SK-N-SH (cell line): ENCODE measurements around the gene TPD52L1. TPM values are rescaled to one million over a fixed set of nuclear protein-coding genes. Genes with fewer than 3 reads are reported as not detected.

Experiments used
- CTCF ChIA-PET: fragments of 300-600, 350-600 bp; formaldehyde crosslinking; extraction: SDS; loops from one replicate; lab custom pipeline; 2021; lab: Yijun Ruan, JAX
- POLR2A ChIA-PET: fragments of 350-600 bp; sonication (Branson Sonifier 250); formaldehyde crosslinking; extraction: SDS; loops from one replicate; lab custom pipeline; 2020; ENCODE audit warnings: antibody characterized with exemption, inconsistent platforms; lab: Yijun Ruan, JAX
- DNase-seq: peaks from one replicate; pipeline ENCODE4 v3.0.0; 2012
- H2AFZ ChIP-seq: fragments of 200-600 bp; sonication (generic); 2 replicates; pipeline ENCODE4 v1.8.1; 2016; ENCODE audit warnings: antibody characterized with exemption, mild to moderate bottlenecking, low read depth
- H3F3A ChIP-seq: fragments of 200-600 bp; sonication (generic); replicated peaks from 2 replicates; pipeline ENCODE3; 2016; ENCODE audit warnings: antibody characterized with exemption, mild to moderate bottlenecking; ENCODE audit not compliant: insufficient read depth
- H3K27ac ChIP-seq, 2 experiments: fragments of 200-500 bp in 1 of 2; fragments of 200-600 bp in 1 of 2; sonication (Bioruptor generic) in 1 of 2; sonication (generic), shearing (Covaris generic) in 1 of 2; 2 replicates each; pipeline versions ENCODE4 v1.5.1 to v1.6.1; 2014 to 2016; ENCODE audit warnings: low read depth in 2 of 2, inconsistent platforms in 1 of 2, low read length in 1 of 2, mild to moderate bottlenecking in 1 of 2, mixed read lengths in 1 of 2
- H3K27me3 ChIP-seq: fragments of 200-600 bp; sonication (generic), shearing (Covaris generic); 2 replicates; pipeline ENCODE4 v1.6.1; 2016; ENCODE audit warnings: mixed run types; ENCODE audit not compliant: insufficient read depth
- H3K36me3 ChIP-seq, 2 experiments: fragments of 200-500 bp in 1 of 2; fragments of 200-600 bp in 1 of 2; sonication (Bioruptor generic) in 1 of 2; sonication (generic) in 1 of 2; replicated peaks in 1 of 2; 2 replicates each; pipeline versions ENCODE3 to v1.5.1; 2014 to 2016; ENCODE audit warnings: low read length in 1 of 2, mild to moderate bottlenecking in 1 of 2; ENCODE audit not compliant: insufficient read depth in 2 of 2, control insufficient read depth in 1 of 2
- H3K4me1 ChIP-seq, 2 experiments: fragments of 200-500 bp in 1 of 2; fragments of 200-600 bp in 1 of 2; sonication (Bioruptor generic) in 1 of 2; sonication (generic), shearing (Covaris generic) in 1 of 2; 2 replicates each; pipeline versions ENCODE4 v1.5.1 to v1.6.1; 2014 to 2016; ENCODE audit warnings: low read depth in 1 of 2, low read length in 1 of 2, mixed run types in 1 of 2; ENCODE audit not compliant: insufficient read depth in 2 of 2, control insufficient read depth in 1 of 2
- H3K4me2 ChIP-seq: fragments of 200-600 bp; sonication (generic), shearing (Covaris generic); 2 replicates; pipeline ENCODE4 v1.6.1; 2017; ENCODE audit warnings: mixed run types
- H3K4me3 ChIP-seq, 2 experiments: fragments of 200-500 bp in 1 of 2; fragments of 200-600 bp in 1 of 2; sonication (Bioruptor generic) in 1 of 2; sonication (generic), shearing (Covaris generic) in 1 of 2; 2 replicates each; pipeline versions ENCODE4 v1.5.1 to v1.8.1; 2014 to 2016; ENCODE audit warnings: low read depth in 2 of 2, inconsistent platforms in 1 of 2, low read length in 1 of 2, mild to moderate bottlenecking in 1 of 2, mixed read lengths in 1 of 2, moderate library complexity in 1 of 2
- H3K79me2 ChIP-seq: fragments of 200-600 bp; sonication (generic); 2 replicates; pipeline ENCODE4 v1.8.1; 2017; ENCODE audit warnings: mild to moderate bottlenecking; ENCODE audit not compliant: insufficient read depth
- H3K9ac ChIP-seq: fragments of 200-600 bp; sonication (generic); 2 replicates; pipeline ENCODE4 v1.6.1; 2017; ENCODE audit warnings: mixed run types
- H3K9me2 ChIP-seq: fragments of 200-600 bp; sonication (generic); 2 replicates; pipeline ENCODE4 v1.6.1; 2017; ENCODE audit warnings: mixed run types
- H3K9me3 ChIP-seq: fragments of 200-600 bp; sonication (generic); 2 replicates; pipeline ENCODE4 v1.6.1; 2017; ENCODE audit warnings: mixed run types, mild to moderate bottlenecking, moderate library complexity
- H4K20me1 ChIP-seq: fragments of 200-600 bp; sonication (generic); 2 replicates; pipeline ENCODE4 v1.6.1; 2017; ENCODE audit warnings: mild to moderate bottlenecking, mixed run types; ENCODE audit not compliant: insufficient read depth
- CTCF ChIP-seq: fragments of 200-600 bp; sonication (generic); IDR thresholded peaks from 2 replicates; pipeline ENCODE4 v1.6.1; 2017; ENCODE audit warnings: antibody characterized with exemption, mild to moderate bottlenecking, moderate library complexity
- ELF1 ChIP-seq: IDR thresholded peaks from 2 replicates; pipeline ENCODE4 v1.4.0; 2012
- EZH2phosphoT487 ChIP-seq: fragments of 200-600 bp; sonication (generic); IDR thresholded peaks from 2 replicates; pipeline ENCODE4 v1.6.1; 2017; ENCODE audit warnings: low read depth, mixed run types, mild to moderate bottlenecking, antibody characterized with exemption, moderate library complexity, borderline replicate concordance
- FOSL2 ChIP-seq: IDR thresholded peaks from 2 replicates; pipeline ENCODE4 v1.4.0; 2012; ENCODE audit warnings: low read depth, mild to moderate bottlenecking, moderate library complexity, borderline replicate concordance
- FOXJ3 ChIP-seq: sonication (generic); formaldehyde crosslinking; IDR thresholded peaks from 2 replicates; pipeline ENCODE4 v1.5.1; 2020; ENCODE audit warnings: mild to moderate bottlenecking, missing genetic modification reagents
- FOXM1 ChIP-seq: IDR thresholded peaks from 2 replicates; pipeline ENCODE4 v1.4.0; 2012; ENCODE audit warnings: low read depth, mild to moderate bottlenecking
- GATA2 ChIP-seq: sonication (generic); formaldehyde crosslinking; IDR thresholded peaks from 2 replicates; pipeline ENCODE4 v1.5.0; 2020; ENCODE audit warnings: mild to moderate bottlenecking, missing genetic modification reagents
- JUND ChIP-seq: IDR thresholded peaks from 2 replicates; pipeline ENCODE4 v1.4.0; 2012
- MEF2A ChIP-seq: IDR thresholded peaks from 2 replicates; pipeline ENCODE4 v1.4.0; 2012; ENCODE audit warnings: low read depth, borderline replicate concordance
- NFIC ChIP-seq: IDR thresholded peaks from 2 replicates; pipeline ENCODE4 v1.4.0; 2012; ENCODE audit warnings: borderline replicate concordance
- RAD21 ChIP-seq: IDR thresholded peaks from 2 replicates; pipeline ENCODE4 v1.6.1; 2012; ENCODE audit warnings: mild to moderate bottlenecking, low read length
- SIN3A ChIP-seq: IDR thresholded peaks from 2 replicates; pipeline ENCODE4 v1.6.1; 2012; ENCODE audit warnings: low read depth, mild to moderate bottlenecking, low read length, moderate library complexity, borderline replicate concordance
- SMC3 ChIP-seq: IDR thresholded peaks from 2 replicates; pipeline ENCODE4 v1.6.1; 2012; ENCODE audit warnings: low read depth, low read length, improper control_type of control experiment
- TEAD4 ChIP-seq: IDR thresholded peaks from 2 replicates; pipeline ENCODE4 v1.4.0; 2012; ENCODE audit warnings: mild to moderate bottlenecking, borderline replicate concordance; ENCODE audit not compliant: insufficient read depth
- WGBS: methylation state at CpG from one replicate; pipeline ENCODE4 v1.1.6; 2017; ENCODE audit warnings: low lambda C conversion rate; 5-methylcytosine and 5-hydroxymethylcytosine counted together
- polyA plus RNA-seq, 3 experiments: library from polyadenylated mRNA; depleted of rRNA; stranded (reverse); fragments of >200 nt; gene quantifications; 2 replicates each; pipeline ENCODE4 v1.2.3, GENCODE V29; 2012
- TF ChIP-seq, protein P1 (sequence below): IDR thresholded peaks from 2 replicates; pipeline ENCODE4 v1.4.0; 2012; ENCODE audit warnings: low read depth, borderline replicate concordance

Gene TPD52L1
- polyA plus RNA-seq, 1 of the 3 experiments (the other 2 are of a cell fraction), result 0.13 TPM

GRCh38 chr6:125191916-125192609 lies 38.5 kb downstream of the TPD52L1 start:
- H3K36me3 ChIP-seq, result no peaks in the 10 kb centered on the region
- H2AFZ ChIP-seq, result no peak overlapping the region
- CTCF ChIA-PET, result interaction anchor here (0.6 to 1.9 kb wide), 10 partner anchors 10 to 72 kb away, joined by 3 to 7 read pairs (median 4); partner anchors contain the start of gene TPD52L1
- H3K9me3 ChIP-seq, result no peaks in the 10 kb centered on the region
- no peaks in the 10 kb centered on the region for H4K20me1 ChIP-seq
- TF ChIP-seq CTCF (peak; percentile 77), GATA2 (CRISPR knock-in tag) (peak; percentile 67), TEAD4 (no peak), FOXM1 (no peak), JUND (peak; percentile 39; the same call in 1 of the 2 replicates), NFIC (peak; percentile 29; the same call in 1 of the 2 replicates), FOSL2 (peak; percentile 65), SMC3 (peak; percentile 43), RAD21 (peak; percentile 58), ELF1 (0 out of 2 replicates have a peak, but pooled peaks have one; percentile 11), SIN3A (no peak)
- TF ChIP-seq, protein P1, sequence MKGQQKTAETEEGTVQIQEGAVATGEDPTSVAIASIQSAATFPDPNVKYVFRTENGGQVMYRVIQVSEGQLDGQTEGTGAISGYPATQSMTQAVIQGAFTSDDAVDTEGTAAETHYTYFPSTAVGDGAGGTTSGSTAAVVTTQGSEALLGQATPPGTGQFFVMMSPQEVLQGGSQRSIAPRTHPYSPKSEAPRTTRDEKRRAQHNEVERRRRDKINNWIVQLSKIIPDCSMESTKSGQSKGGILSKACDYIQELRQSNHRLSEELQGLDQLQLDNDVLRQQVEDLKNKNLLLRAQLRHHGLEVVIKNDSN, result no peak
- DNase-seq, result peak; percentile 41
- no peak overlapping the region for H3K4me3 ChIP-seq
- H3K9ac ChIP-seq, result no peak overlapping the region
- 14% methylated on average over 5 of the region's 5 CpGs for WGBS
- no peaks in the 10 kb centered on the region for H3K9me2 ChIP-seq
- POLR2A ChIA-PET, result no interaction called here
- H3K4me2 ChIP-seq, result no peak overlapping the region
- H3K27ac ChIP-seq, result no peak overlapping the region
- peaks cover 5% of the 10 kb centered on the region for H3F3A ChIP-seq
- no peaks in the 10 kb centered on the region for H3K79me2 ChIP-seq
- peaks cover 0 to under 1% of the 10 kb centered on the region in 2 experiments; a peak in 2 of 4 replicates for H3K4me1 ChIP-seq
- no peaks in the 10 kb centered on the region; the same call in 1 of the 2 replicates for H3K27me3 ChIP-seq

DNA sequence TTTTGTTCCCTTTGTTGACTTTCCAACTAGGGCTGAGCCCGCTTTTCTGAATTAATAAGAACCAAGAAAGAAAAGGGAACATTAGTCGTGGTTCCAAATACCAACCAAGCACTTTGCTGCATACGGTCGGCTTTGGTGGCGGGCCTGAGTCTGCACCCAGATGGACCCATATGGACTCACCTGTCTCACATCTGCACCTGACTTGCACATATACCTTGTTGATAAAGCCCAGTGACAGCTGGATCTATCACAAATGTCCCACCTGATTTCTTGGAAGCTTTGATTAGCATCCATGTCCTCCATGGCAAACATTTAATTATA lies 39.0 kb downstream of the TPD52L1 start:
- H3K9me3 ChIP-seq, result no peaks in the 10 kb centered on the region
- no peak overlapping the region for H3K4me3 ChIP-seq
- 83% methylated on average over 5 of the region's 5 CpGs for WGBS
- no peak overlapping the region for H3K27ac ChIP-seq
- no peak overlapping the region for H2AFZ ChIP-seq
- TF ChIP-seq EZH2phosphoT487 (no peak), MEF2A (no peak), FOXJ3 (CRISPR knock-in tag) (no peak)
- H3K4me2 ChIP-seq, result no peak overlapping the region
- H3K27me3 ChIP-seq, result no peaks in the 10 kb centered on the region; the same call in 1 of the 2 replicates
- DNase-seq, result no peak
- peaks cover 9% of the 10 kb centered on the region for H3F3A ChIP-seq
- H3K9ac ChIP-seq, result no peak overlapping the region
- POLR2A ChIA-PET, result no interaction called here
- H3K79me2 ChIP-seq, result no peaks in the 10 kb centered on the region
- CTCF ChIA-PET, result interaction anchor here (0.8 to 1.9 kb wide), 7 partner anchors 9 to 72 kb away, joined by 3 to 7 read pairs (median 3); partner anchors contain the start of gene TPD52L1
- H4K20me1 ChIP-seq, result no peaks in the 10 kb centered on the region
- no peaks in the 10 kb centered on the region for H3K9me2 ChIP-seq
- H3K36me3 ChIP-seq, result no peaks in the 10 kb centered on the region
- H3K4me1 ChIP-seq, result peaks cover under 1 to 5% of the 10 kb centered on the region in 2 experiments; a peak in 3 of 4 replicates
